Adipocyte (in vitro differentiated cells): ENCODE data around the gene WNT6.

Experiments used
- DNase-seq: peaks from one replicate; pipeline ENCODE4 v3.0.0-alpha.2; 2015; ENCODE audit warnings: low read depth
- H3K27me3 ChIP-seq: replicated peaks from 2 replicates; pipeline ENCODE4 v1.7.0; 2013; ENCODE audit warnings: mild to moderate bottlenecking, low read length, moderate library complexity; ENCODE audit not compliant: control insufficient read depth, insufficient read depth
- H3K36me3 ChIP-seq: 2 replicates; pipeline ENCODE4 v1.7.0; 2013; ENCODE audit warnings: low read length, mild to moderate bottlenecking, moderate library complexity; ENCODE audit not compliant: control insufficient read depth, insufficient read depth, severe bottlenecking
- H3K4me1 ChIP-seq: 2 replicates; pipeline ENCODE4 v1.7.0; 2013; ENCODE audit warnings: mild to moderate bottlenecking, low read length, moderate library complexity; ENCODE audit not compliant: control insufficient read depth, insufficient read depth
- H3K4me3 ChIP-seq: 2 replicates; pipeline ENCODE4 v1.7.0; 2013; ENCODE audit warnings: mild to moderate bottlenecking, low read length, moderate library complexity
- H3K9ac ChIP-seq: 2 replicates; pipeline ENCODE4 v1.7.0; 2013; ENCODE audit warnings: mild to moderate bottlenecking, low read length, moderate library complexity
- H3K9me3 ChIP-seq: 2 replicates; pipeline ENCODE4 v1.7.0; 2013; ENCODE audit warnings: mild to moderate bottlenecking, low read length, moderate library complexity; ENCODE audit not compliant: control insufficient read depth

WNT6 gene

GRCh38 chr2:218872645-218873358 is 13.2 kb downstream of the WNT6 start:
- Histone ChIP-seq H3K4me3 (no peak overlapping the region), H3K9ac (no peak overlapping the region), H3K27me3 (peaks cover 88% of the 10 kb centered on the region), H3K4me1 (no peaks in the 10 kb centered on the region), H3K36me3 (no peaks in the 10 kb centered on the region), H3K9me3 (no peaks in the 10 kb centered on the region)
- DNase-seq = no peak

- no peak overlapping the region for H3K9ac ChIP-seq
- no peaks in the 10 kb centered on the region for H3K4me1 ChIP-seq
- no peaks in the 10 kb centered on the region for H3K9me3 ChIP-seq
- peaks cover 87% of the 10 kb centered on the region for H3K27me3 ChIP-seq
- H3K4me3 ChIP-seq = no peak overlapping the region
- DNase-seq = no peak
- H3K36me3 ChIP-seq = no peaks in the 10 kb centered on the region
These were observed 14.0 kb downstream of the WNT6 start for GRCh38 chr2:218873359-218874194.

- Histone ChIP-seq H3K4me3 (no peak overlapping the region), H3K9me3 (no peaks in the 10 kb centered on the region), H3K36me3 (no peaks in the 10 kb centered on the region), H3K4me1 (peaks cover 3% of the 10 kb centered on the region), H3K27me3 (peaks cover 80% of the 10 kb centered on the region), H3K9ac (no peak overlapping the region)
- DNase-seq = no peak
These were observed 16.2 kb downstream of the WNT6 start for GRCh38 chr2:218875692-218876246.

- Histone ChIP-seq H3K27me3 (peaks cover 81% of the 10 kb centered on the region), H3K4me1 (peaks cover 3% of the 10 kb centered on the region), H3K9ac (no peak overlapping the region), H3K9me3 (no peaks in the 10 kb centered on the region), H3K4me3 (no peak overlapping the region), H3K36me3 (no peaks in the 10 kb centered on the region)
- peak; percentile 85 for DNase-seq
These were observed 17.1 kb downstream of the WNT6 start for GRCh38 chr2:218876562-218877219.

DNA sequence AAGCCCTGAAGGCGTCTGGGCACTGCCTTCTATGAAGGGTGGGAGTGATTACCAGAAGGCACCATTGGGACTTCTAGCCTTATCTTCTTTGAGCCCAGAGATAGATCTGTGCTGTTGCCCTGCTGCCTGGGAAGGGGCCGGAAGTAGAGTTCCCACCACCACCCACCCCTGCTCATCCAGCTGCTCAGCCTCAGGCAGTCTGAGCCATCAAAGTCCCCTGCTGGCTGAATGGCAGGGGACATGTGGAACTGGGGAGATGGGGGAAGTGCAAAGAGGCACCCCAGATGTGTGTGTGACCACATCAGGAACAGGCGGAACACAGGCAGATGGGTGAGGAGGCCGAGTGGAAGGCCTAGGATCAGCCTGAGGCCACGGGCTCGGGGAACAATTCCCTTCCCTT is 17.7 kb downstream of the WNT6 start:
- H3K9ac ChIP-seq = no peak overlapping the region
- peaks cover 79% of the 10 kb centered on the region for H3K27me3 ChIP-seq
- H3K9me3 ChIP-seq = no peaks in the 10 kb centered on the region
- peaks cover 3% of the 10 kb centered on the region for H3K4me1 ChIP-seq
- H3K36me3 ChIP-seq = no peaks in the 10 kb centered on the region
- no peak for DNase-seq
- no peak overlapping the region for H3K4me3 ChIP-seq

DNA sequence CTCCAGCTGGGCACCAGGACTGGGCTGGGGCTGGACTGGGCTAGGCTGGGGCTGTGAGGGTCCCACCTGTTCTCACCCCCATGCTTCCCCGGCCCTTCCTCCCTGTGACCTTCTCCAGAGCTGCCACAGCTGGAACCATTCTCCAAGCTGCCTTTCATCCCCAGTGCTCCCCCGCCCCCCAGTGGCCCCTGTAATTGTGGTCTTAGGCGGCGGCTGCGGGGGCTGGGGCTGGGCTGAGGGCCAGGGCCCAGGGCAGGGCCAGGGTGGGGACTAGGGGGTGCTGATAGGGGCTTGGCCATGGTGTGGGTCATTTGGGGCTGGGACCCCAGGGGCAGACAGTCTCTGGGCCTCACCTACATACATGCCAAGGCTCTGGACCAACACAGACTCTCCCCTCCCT is 18.3 kb downstream of the WNT6 start:
- H3K4me3 ChIP-seq = no peak overlapping the region
- no peak overlapping the region for H3K9ac ChIP-seq
- H3K36me3 ChIP-seq = no peaks in the 10 kb centered on the region
- H3K27me3 ChIP-seq = peaks cover 78% of the 10 kb centered on the region
- no peaks in the 10 kb centered on the region for H3K9me3 ChIP-seq
- DNase-seq = no peak
- H3K4me1 ChIP-seq = peaks cover 3% of the 10 kb centered on the region

DNA sequence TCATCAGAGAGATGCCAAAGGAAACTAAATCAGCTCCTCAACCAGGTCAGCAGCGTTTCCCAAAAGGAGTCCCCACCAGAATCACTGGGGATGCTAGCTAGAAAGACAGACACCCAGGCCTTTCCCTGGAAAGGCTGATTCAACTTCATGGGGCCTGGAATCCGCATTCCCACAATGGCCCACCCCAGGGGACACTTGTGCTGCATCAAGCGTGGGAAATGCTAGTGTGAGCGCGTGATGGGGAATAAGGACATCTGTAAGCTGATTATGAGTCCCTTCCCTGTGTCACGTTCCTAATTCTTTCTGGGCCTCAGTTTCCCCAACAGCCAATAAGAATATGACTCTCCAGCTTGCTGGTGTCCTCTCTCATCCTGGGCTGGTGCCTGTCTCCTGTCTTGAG is 18.9 kb downstream of the WNT6 start:
- peaks cover 3% of the 10 kb centered on the region for H3K4me1 ChIP-seq
- H3K36me3 ChIP-seq = no peaks in the 10 kb centered on the region
- no peak overlapping the region for H3K9ac ChIP-seq
- H3K9me3 ChIP-seq = no peaks in the 10 kb centered on the region
- H3K4me3 ChIP-seq = no peak overlapping the region
- no peak for DNase-seq
- peaks cover 77% of the 10 kb centered on the region for H3K27me3 ChIP-seq

DNA sequence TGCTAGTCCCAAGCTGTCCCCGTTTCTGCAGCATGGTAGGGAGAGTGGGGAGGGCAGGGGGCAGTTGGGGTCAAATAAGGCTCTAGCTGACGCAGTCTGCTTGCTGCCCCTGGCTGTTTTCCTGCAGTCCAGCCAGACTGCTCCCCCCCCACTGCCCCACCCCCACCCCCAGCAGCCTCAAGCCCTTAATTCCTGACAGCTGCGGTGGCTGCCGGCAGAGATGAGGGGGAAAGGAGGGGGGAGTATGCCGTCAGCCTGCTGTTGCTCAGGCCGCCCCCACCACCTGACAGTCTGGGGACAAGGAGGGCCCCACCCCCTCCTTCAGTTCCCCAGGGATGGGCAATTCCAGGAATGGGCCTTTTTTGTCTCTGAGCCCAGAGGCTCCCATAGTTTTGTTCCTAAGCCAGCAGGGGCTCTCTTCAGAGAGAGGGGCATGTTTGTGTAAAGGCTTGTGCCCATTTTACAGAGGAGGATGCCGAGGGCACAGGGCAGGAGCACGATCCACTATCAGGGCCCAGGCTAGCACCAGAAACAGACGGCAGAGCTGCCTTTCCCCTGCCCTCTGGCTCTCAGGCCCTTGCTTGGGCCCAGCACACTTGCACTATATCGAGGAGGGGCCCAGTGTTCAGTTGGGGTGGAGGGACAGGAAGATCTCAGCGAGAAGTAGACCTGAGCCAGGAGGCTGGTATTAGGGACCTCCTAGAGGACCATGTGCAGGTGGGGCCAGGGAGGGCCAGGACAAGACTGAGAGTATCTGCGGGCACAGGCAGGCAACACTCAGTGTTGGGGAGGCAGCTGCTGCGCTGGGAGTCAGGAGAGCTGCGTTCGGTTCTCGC is 19.5 kb downstream of the WNT6 start:
- H3K27me3 ChIP-seq = peaks cover 72% of the 10 kb centered on the region
- no peak overlapping the region for H3K4me3 ChIP-seq
- no peaks in the 10 kb centered on the region for H3K9me3 ChIP-seq
- peaks cover 3% of the 10 kb centered on the region for H3K4me1 ChIP-seq
- no peak for DNase-seq
- H3K9ac ChIP-seq = no peak overlapping the region
- H3K36me3 ChIP-seq = no peaks in the 10 kb centered on the region

GRCh38 chr2:218879776-218880101 is 20.1 kb downstream of the WNT6 start:
- H3K36me3 ChIP-seq = no peaks in the 10 kb centered on the region
- DNase-seq = no peak
- H3K4me3 ChIP-seq = no peak overlapping the region
- peaks cover 3% of the 10 kb centered on the region for H3K4me1 ChIP-seq
- peaks cover 71% of the 10 kb centered on the region for H3K27me3 ChIP-seq
- no peak overlapping the region for H3K9ac ChIP-seq
- no peaks in the 10 kb centered on the region for H3K9me3 ChIP-seq

- Histone ChIP-seq H3K9ac (no peak within 1 kb of the TSS), H3K4me1 (peaks cover 3% of the 10 kb centered on the region), H3K9me3 (no peaks in the 10 kb centered on the region), H3K27me3 (peaks cover 74% of the 10 kb centered on the region), H3K4me3 (no peak within 1 kb of the TSS), H3K36me3 (no peaks in the 10 kb centered on the region)
- DNase-seq = peak; percentile 36
These were observed 20.7 kb downstream of the WNT6 start, which contains the start of gene WNT10A for GRCh38 chr2:218880102-218880858. Gene WNT10A, plus strand, starts transcription at chr2:218880852. Its CDS starts 144 bp downstream, at chr2:218880996.
